Fibroblast of gingiva (primary cell): ENCODE measurements around the gene CCDC186.

Experiments used
- DNase-seq: peaks from one replicate; pipeline ENCODE4 v3.0.0-alpha.2; 2011; ENCODE audit warnings: low read depth

Gene CCDC186

DNA sequence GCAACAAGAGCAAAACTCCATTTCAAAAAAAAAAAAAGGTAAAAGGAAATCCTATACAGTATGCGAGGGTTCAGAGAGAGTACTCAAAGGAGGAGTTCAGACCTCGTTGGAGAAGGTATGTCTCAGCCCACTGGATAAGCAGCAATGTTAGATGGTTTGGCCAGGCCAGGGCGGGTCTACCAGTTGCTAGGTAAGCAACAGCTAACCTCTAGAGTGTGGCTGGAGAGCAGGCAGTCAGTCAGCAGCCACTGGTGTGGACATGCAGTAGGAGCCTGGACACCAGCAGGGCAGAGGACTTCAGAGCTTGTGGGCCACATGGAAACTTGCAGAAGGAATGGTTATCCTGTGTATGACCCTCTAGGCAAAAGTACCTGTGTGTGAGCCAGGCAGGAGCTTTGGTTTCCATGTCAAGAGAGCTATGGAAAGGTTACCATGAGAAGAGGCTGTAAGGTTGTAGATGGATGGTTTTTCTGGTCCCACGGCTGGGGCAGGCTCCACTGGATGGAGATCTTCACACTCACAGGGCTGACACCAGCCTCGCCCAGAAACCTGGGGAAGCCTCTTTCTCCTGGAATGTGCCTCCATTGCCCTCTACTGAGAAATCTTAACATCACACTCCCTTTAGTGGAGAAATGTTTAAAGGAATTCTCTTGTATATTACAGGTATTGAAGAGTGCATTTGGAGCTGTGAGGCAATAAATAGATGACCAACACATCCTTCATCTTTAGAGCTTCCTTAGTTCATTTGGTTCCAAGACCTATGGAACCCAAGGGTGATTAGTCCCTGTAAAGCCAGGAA, 63.6 kb downstream of the CCDC186 start:
- DNase-seq: no peak

DNA sequence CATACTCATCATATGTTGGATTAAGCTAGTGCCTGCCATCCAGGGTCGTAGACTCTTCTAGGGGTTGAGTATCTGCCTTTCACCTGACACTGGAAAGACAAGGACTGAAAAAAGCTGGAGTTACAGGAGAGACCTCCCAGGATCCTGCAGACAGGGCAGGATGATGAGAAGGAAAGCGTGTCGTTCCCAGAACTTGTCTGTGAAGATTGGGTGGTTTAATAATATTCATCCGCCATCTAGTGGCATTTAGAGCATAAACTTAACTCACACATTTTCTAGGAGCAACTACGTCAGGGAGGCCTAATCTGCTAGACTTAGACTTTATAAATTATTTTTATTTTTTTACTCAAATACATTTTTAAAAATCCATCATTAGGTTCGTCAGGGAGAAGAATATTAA, 70.7 kb downstream of the CCDC186 start:
- DNase-seq: peak; percentile 63

DNA sequence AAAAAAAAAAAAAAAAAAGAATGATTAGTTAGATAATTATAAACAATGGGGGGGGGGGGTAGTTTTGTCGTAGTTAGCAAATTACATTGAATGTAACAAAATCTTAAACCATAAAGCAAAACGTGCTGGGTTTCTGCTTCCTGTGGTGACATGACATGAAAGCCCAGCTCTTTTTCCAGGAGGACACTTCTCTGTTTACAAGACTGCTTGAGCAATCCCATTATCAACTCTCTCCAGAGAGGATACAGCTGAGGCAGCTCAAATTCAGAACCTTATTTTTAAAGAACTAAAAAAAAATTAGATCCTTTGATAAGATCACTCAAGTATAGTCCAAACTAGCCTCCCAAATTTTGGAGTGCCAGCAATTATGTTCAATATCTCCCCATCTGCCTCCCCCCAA, 71.7 kb downstream of the CCDC186 start:
- DNase-seq: no peak

DNA sequence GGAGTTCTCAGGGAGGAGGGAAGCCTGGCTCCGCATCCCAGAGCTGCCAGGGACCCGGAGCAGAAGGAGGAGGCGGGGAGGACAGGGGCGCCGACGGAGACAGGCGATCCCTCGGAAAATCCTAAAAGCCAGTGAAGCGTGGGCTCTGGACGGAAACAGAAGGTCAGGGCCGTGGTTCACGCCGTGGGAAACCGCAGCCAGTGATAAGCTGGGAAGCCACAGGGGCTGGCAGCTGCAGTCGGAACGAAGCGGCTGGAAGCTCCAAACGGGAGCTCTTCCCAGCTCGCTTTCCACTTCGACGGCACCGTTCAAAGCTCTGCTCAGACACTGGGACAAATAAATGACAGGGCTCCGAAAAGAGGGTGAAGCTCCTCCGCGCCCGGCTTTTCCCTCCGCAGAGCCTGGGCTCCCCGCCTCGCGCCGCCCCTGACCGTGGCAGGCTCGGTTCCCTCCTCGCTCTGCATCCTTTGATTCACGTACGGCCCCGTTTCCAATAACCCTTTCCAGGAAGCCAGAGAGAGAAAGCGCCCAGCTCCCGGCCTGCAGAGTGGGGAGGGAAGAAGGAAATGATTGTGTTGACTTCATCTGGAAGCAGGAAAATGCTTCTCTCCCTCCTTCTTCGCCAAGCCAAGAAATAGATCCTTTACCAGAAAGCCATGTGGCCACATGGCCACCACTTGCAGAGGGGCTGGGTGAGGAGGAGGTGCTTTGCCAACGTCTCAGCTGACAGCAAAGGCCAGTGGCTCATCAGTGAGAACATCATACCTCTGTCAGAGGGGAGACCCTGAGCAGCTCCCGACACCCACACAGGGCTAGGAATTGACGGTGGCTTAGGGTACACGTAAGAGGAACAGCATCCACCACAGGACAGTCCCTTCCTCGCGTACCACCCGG, 72.9 kb downstream of the CCDC186 start:
- DNase-seq: no peak

DNA sequence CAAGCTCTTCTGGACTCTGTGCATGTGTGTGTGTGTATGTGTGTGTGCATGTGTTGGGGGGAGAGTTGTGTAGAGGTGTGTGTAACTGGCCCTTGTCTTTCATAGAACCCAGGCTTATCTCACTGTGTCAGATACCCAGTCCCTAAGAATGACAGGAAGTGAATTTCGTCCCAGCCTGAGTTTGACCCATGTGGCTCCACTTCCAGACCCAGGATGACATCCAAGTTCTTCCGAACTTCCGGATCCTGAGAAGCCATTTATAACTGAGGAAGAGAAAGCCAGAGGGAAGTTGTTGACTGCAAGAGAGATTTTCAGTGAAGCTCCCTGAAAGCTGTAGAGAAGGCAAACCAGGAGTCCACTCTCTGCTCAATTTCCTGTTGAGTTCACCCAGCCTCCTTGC, 77.1 kb downstream of the CCDC186 start:
- DNase-seq: no peak

DNA sequence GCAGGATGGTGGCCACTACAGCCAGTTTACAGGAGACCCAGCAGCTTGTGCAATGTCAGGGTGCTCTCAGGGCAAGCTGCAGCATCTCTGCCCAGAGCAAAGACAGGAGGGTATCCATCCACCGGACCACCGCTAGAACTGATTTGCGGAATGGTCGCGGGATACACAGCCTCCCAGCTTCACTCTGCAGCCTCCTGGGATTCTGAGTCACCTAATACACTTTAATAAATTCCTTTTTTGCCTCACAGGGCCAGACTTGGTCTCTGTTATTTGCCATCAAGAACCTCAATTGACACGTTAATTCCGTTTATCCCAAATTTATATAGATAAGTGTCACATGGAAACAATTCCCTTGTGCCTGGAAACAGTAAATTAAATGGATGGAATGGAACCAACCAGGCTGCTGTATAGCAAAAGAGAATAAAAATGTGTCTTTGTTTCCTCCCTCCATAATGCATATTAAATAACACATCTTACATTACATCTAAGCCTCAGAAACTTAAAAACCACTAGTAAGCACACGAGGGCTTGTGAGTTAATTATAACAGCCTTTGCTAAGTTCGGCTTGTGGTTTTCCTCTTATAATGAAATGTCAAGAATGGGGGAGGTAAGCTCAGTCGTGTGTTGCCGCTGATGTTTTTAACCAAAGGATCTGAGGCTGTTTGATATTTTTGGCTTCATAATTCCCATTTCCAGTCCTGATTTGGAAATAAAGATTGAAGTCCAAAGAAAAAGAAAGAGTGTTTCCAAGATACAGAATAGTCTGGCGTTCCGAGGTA, 78.3 kb downstream of the CCDC186 start:
- no peak for DNase-seq

DNA sequence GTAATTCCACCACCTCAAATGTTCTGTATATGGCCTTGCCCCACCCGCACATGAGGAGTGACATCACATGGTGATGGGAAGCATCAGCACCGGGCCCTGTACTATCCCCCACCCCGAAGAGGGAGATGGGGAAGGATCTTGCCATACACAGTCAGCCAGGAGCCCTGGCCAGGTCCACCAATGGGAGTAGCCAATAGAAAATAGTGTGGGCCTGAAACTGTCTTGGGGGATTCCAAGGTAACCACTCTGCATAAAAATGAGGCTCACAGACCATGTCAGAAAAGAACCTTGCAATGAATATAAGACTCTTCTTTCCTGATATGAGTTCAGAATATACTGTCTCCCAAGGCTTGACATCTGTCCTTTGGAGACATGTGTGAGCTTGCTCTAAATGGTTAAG, 79.2 kb downstream of the CCDC186 start:
- DNase-seq: no peak

DNA sequence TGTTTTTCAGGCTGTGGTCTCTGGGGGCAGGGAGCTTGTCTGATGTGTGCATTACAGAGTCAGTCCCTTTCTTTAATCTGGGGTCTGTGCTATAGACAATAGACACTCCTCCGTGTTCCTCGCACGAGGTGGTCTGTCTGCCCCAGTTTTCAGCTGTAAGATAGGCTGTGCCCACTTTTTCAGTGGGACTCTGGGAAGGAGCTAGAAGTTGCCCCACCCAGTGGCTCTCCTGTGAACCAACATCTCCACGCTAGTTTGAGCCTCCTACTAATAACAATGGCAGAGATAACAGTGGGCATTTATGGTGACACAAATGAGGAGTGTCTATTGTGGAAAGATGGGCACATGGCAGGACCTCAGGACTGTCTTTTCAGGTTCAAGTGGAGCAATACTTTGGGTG, 86.3 kb downstream of the CCDC186 start:
- DNase-seq: no peak

DNA sequence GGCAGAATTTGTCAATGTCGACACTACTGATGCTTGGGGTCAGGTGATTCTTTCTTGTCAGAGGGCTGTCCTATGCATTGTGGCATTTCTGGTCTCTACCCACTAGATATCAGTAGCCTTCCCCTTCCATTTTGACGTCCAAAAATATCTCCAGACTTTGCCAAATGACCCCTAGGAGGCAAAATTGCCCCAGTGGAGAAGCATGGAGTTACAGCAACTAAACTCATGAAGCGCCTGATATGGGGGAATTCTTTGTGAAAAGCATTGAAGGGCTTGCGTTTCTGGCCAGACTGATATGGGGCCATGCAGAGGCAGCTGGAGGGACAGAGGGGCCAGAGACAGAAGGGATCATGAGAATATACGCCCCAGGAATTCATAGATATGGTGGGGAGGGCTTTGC, 86.7 kb downstream of the CCDC186 start:
- no peak for DNase-seq

DNA sequence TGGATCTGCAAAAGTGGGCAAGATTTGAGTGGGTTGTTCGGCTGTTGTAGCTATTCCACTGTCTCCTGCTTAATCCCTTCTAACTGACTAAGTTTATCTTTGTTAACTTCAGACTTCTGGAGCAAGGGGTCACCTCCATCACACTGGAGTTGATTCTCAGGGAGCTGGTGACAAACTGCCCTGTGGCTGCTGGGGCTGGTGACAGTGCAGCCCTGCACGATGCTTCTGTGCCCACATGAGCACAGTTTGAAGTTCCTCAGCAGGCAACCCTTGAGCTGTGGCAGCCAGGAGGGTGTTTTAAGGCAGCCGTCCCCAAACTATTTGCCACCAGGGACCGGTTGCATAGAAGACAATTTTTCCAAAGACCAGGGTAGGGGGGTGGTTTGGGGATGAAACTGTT, 89.8 kb downstream of the CCDC186 start:
- DNase-seq: no peak

DNA sequence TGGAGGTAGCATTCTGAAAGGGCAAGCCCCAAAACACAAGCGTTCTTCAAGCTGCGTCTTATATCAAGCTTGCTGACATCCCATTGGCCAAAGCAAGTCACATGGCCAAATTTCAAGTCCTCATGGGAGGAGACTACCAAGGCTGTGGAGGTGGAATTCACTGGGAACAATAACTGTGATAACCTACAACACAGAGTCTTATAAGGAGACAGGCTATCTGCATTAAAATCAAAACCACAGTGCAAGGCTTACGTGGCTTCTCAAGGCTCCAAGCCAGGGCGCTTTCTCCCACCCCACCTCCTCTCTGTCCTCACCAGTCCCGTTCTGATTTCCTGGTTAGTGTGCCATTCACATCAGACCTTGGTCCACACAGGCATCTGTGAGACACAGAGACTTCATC, 91.0 kb downstream of the CCDC186 start:
- no peak for DNase-seq

DNA sequence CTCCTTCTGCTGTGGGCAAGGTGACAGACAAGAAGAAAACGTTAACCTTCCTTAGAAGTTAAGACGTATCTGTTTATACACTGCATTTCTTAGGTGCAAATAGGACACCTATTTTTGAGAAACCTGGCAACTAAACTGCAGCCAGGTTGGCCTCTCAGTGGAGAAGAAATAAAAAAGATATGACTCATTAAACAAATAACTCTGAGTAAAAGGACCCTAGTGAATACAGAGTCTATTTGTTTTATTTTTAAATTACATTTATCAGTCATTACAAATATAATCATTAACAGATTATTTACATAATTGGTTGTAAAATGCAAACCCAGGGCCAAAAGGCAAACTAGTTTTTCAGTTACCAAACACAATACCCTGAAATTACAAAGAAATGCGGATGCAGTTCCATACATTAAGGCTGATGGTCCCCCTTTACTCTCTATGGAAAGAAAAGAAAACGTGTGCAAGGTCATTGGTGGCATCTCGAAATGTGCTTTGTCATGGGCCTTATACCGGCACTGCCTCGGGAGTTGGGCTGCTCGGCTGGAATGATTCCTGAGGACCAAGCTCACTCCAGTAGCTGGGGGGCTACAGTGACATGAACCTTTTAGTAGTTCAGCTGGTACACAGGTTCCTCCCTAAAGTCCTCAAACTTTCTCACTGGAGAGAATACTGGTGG, 92.0 kb downstream of the CCDC186 start:
- no peak for DNase-seq

DNA sequence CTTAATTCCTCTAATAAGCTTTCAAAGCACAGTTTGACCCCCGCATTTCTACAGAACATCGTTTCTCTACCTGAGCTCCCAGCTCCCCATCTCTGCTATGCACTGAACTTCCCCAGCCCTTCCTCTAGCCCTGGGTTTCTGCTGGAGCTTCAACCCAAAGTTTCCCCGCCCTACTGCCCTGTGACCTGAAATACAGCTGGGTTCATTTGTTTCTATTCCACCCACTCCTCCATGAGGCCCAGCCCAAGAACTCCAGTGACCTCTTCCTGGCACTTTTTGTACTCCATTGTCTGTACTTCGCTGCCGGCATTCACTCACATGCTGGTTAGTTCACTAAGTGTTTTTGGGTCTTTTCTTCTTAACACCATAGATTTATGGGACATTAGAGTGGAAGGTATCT, 94.6 kb downstream of the CCDC186 start:
- no peak for DNase-seq

DNA sequence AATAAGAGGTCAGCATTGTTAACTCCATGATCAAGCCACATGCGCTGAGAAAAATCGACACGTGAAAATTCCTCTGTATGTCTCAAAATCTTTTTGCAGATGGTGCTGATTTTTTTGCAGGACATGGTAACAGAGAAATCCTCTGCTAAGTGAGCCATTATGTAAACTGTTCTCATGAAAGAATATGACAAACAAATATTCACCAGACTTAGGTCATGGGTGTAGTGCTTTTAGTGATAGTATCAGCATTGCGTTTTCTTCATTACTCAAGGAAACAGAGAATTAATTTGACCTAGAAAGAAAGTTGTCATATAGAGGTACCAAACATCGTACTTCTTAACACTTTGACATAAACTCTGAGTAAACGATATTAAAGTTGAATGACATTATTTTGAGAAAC, 95.7 kb downstream of the CCDC186 start:
- DNase-seq: no peak

DNA sequence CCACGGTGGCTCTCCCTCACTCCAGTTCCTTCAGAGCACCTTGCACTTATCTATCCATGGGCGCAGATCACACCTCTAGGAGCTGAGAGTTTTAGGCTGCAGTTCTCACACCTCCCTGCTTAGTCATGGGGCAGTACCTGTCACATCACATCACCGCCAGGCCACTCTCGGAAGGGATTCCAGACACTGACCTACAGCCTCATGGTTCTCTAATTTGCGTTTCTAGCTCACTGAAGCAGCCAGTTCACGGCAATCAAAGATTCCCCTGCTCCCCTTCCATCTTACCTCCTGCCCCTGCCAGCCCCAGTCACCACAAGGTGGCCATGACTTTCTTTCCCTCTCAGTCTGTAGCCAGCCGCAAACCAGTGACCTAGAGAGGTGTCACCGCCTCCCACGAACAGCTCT, 96.2 kb downstream of the CCDC186 start:
- DNase-seq: no peak

DNA sequence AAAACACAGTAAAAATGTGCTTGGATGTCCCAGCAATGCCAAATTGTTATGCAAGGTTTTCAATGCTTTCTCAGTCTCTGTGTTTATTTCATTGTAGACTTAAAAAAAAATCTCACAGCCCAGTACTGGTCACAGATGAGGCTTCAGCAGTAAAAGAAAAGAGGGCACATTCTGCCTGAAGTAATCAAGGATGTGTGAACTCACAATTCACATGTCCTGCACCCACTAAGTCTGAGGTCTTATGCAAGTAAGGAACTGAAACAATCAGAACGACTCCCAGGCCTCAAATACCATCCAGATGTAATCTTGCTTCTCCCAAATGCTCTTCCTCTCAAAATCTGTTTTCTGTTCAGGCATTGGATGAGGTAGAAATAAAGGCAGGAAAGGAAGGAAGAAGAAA, 96.7 kb downstream of the CCDC186 start:
- DNase-seq: no peak

DNA sequence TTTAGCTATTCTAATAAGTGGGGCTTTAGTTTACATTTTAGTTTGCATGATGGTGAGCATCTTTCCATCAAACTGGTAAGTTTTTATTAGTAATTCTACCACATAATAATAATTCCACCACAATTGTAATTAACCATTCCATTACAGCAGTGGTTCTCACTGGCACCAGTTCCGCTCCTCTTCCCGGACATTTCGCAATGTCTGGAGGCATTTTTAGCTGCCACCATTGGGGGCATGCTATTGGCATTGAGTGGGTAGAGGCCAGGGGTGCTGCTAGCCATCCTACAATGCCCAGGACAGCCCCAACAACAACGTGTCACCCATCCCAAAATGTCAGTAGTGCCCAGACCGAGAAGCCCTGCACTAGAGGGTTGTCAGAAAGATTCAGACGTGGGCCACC, 98.9 kb downstream of the CCDC186 start:
- no peak for DNase-seq

DNA sequence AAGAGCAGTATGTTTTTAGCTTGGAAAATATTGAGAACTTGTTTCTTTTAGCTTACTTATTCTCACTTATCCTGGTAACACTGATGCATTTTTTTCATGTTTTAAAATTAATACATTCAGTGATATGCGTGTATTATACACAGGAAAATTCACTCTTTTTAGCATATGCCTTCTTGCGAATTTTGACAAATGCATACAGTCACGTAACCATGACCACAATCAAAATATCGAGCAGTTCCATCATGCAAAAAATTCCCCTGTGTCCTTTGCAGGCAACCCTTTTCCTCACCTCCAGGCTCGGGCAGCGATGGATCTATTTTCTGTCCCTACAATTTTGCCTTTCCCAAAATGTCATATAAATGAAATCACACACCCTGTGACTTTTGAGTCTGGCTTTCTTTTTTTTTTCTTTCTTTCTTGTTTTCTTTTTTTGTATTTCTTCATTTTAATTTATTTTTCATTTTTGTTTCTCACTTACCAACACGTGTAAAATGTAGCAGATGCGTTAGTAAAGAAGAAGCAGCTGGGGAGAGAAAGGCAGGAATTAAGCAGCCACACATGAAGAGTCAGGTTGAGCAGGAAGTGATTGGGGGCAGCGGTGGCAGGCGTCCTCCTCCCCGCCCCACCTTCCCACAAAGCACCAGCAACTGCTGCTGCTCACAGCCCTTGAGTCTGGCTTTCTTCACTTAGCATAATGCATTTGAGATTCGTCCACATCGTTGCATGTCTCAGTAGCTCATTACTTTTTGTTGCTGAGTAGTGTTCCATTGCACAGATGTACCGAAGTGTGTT, 100.4 kb downstream of the CCDC186 start:
- no peak for DNase-seq

DNA sequence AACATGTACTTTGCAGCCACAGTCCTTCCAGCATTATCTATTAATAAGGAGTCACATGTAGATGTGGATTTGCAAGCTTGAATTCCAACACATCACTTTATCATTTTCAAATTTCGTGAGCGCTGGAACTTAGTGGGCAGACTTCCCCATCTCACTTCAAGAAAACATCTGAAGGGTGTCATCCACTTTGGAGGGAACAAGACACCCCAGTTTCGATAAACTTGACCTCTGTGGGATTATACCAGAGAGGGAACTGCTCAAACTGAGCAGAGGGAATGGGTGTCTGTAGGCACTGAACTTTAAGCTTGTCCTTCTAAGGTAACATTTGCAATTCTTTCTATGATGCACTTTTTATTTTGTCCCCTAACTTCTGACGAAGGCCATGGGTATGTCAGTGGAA, 102.8 kb downstream of the CCDC186 start:
- no peak for DNase-seq
